ENCODE measurements around the gene KICS2.

GRCh38 chr12:64186789-64187188 is 35.3 kb downstream of the KICS2 start:
- TF ChIP-seq ESRRG (CRISPR knock-in tag; IDR thresholded peaks at IDR 0.05): no peak
- no peak for TF ChIP-seq BACH2 (CRISPR knock-in tag; IDR thresholded peaks at IDR 0.05; ENCODE audit: borderline replicate concordance)
- no peak for TF ChIP-seq ZNF70 (CRISPR knock-in tag; IDR thresholded peaks at IDR 0.05)
